HG02981 (cell line): ENCODE data around the gene TIPARP.
"Not testable (repeated sequence)": the region's sequence is repeated elsewhere in the genome, so short reads cannot be mapped to it uniquely, and the experiment has no call there.

Experiments used
- ATAC-seq: cut with Tn5 transposase; IDR thresholded peaks from one replicate; pipeline ENCODE4 v1.9.1; 2021; ENCODE audit warnings: mild to moderate bottlenecking, moderate library complexity; ENCODE audit not compliant: unreplicated experiment

The TIPARP gene

DNA sequence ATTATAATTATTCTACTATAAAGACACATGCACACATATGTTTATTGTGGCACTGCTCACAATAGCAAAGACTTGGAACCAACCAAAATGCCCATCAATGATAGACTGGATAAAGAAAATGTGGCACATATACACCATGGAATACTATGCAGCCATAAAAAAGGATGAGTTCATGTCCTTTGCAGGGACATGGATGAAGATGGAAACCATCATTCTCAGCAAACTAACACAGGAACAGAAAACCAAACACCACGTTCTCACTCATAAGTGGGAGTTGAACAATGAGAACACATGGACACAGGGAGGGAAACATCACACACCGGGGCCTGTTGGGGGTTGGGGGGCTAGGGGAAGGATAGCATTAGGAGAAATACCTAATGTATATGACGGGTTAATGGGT is 62.7 kb downstream of the TIPARP start:
- ATAC-seq: not testable (repeated sequence)

DNA sequence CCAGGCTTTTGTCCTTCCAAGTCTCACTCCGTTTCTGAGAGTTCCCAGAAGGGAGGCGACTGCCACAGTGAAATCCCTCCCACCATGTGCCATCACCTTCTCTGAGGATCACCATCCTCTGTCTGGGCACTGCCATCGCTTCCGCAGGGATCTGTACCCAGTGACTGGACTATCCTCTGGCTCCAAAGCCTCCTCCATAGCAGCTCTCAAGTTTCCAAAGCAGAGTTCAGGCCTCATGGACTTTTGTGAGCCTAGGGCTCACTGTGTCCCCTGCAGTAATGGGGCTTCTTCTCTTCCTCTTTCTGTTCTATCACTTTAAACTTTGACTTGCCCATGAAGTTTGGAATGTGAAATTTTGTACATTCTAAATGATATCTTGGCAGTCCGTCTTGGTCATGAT is 63.9 kb downstream of the TIPARP start:
- no peak for ATAC-seq

DNA sequence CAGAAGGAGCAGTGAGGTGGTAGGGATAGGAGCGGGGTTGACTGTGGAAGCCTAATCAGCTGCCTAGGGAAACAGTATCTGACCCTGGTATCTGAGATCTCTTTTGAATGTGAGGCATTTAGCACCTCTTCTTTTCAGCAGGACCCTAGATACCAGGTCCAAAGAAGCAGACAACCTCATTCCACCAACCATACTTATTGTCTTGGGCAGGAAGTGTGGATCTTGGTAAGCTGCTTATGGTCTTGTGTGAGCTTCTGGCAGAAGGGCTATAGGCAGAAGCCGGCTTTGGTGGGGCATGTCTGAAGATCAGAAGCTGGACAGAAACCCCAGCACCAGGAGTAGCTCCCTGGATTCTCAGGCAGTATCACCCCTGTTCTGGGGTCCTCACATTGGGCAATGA is 65.6 kb downstream of the TIPARP start:
- no peak for ATAC-seq

DNA sequence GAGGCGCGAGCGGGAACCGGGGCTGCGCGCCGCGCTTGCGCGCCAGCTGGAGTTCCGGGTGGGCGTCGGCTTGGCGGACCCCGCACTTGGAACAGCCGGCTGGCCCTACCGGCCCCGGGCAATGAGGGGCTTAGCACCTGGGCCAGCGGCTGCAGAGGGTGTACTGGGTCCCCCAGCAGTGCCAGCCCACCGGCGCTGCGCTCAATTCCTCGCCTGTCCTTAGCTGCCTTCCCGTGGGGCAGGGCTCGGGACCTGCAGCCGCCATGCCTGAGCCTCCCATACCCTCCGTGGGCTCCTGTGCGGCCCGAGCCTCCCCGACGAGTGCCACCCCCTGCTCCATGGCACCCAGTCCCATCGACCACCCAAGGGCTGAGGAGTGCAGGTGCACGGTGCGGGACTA is 66.2 kb downstream of the TIPARP start:
- ATAC-seq: not testable (repeated sequence)

DNA sequence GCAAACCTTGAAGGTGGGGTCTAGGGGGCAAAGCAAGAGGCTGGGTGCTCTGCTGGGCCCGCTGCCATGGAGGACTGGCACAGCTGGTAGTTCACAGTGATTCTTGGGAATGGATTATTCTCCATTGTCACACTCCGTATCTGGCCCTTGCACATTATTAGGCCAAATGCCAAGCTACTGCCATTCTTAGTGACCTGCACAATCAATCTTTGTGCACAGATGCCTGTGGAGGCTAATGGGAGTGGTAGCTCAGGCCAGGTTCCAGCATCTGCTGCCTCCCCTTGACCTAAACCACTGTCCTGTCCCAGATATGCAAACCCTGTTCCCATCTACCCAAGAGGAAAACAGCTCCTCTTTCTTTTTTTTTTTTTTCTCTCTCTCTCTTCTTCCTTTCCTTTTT is 67.5 kb downstream of the TIPARP start:
- no peak for ATAC-seq

DNA sequence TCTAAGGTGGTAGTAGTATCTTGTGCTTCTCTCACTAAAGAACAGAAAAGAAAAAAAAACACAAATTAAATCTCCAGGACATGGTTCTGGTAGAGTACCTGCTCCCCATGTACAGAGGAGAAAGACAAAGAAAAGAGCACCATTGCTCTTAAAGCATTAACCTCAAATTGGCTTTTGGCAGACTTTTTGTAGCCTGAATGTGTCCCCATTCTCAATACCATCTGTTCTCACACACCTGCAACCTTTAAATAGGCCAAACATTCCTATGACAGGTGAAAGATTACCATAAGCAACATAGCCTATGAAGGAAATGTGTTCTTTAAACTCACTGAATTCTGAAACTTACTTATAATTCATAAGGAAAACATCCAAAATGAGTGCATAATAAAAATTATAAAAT is 68.0 kb downstream of the TIPARP start:
- ATAC-seq: no peak

DNA sequence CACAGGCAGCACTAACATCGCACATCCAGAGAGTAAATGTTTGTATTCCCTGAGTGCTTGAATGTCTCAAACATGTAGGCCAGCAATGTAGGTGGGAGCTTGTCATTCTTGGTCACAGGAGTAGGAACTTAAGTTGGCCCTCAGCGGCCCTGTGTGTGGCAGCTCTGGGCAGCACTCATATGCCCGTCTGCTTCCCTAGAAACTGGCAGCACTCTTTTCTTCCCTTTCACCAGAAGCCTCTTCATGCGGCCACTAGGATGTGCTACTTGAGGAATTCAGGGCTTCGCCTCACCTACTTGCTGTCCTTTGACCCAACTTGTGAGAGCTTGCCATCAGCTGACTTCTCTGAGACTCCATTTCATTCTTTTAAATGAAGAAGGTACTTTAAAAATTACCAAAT is 69.5 kb downstream of the TIPARP start:
- no peak for ATAC-seq

DNA sequence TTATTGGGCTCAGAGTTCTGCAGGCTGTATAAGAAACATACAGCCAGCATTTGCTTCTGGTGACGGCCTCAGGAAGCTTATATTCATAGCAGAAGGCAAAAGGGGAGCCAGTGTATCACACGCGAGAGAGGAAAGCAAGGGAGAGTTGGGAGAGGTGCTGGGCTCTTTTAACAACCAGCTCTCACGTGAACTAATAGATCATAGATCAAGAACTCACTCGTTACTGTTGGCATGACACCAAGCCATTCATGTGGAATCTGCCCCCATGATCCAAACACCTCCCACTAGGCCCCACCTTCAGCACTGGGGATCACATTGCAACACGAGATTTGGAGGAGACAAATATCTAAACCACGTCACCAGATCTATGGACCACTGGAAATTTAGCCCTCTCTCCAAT is 70.2 kb downstream of the TIPARP start:
- no peak for ATAC-seq

DNA sequence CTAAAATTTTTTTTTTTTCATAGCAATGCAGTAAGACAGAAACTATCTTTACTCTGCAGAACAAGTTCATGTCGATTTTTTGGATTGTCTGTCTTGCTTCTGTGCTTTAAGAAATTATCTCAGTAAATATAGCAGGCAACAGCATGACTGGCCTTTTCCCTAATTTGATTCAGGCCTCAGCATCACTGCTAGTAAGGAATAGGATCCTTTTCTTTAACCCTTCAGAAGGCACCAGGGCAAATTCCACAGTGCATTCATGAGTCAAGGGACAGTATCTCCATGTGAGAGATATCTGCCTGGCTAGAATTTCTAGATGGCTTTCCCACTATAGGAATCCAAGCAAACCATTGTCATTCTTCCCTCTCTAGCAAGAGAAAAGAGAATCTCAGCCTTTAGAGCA is 71.4 kb downstream of the TIPARP start:
- no peak for ATAC-seq

DNA sequence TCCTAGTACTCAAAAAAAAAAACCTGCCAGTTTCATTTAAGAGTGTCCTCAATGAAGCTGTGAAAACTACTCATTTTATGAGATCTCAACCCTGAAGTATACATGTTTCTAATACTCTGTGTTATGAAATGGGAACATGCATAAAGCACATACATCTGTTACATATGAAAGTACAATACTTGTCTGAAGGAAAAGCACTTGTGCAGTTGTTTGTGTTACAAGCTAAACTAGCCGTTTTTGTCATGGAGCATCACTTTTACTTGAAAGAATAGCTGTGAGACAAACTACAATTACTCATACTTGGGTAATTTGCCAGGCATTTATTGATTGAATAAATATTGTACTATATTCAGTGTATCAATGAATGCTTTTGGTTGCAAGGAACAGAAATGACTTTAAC is 72.7 kb downstream of the TIPARP start:
- ATAC-seq: no peak

DNA sequence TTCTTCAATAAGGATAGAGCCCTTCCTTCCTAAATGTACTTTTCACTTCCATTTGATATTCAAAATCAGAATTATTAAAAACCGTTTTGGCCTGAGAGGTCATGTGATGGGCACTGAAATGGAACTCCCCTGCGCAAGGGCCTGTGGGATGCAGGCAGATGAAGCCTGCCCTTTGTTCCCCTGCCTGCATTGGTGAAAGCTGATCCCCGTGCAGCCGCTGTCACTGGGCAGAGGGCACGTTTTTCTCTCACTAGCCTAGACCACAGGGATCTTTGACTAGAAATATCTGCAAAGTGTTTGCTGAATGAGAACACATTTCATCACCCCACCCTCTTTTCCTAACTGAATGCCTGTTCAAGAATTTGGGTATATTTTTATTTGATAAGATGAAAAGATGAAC is 74.9 kb downstream of the TIPARP start:
- no peak for ATAC-seq

DNA sequence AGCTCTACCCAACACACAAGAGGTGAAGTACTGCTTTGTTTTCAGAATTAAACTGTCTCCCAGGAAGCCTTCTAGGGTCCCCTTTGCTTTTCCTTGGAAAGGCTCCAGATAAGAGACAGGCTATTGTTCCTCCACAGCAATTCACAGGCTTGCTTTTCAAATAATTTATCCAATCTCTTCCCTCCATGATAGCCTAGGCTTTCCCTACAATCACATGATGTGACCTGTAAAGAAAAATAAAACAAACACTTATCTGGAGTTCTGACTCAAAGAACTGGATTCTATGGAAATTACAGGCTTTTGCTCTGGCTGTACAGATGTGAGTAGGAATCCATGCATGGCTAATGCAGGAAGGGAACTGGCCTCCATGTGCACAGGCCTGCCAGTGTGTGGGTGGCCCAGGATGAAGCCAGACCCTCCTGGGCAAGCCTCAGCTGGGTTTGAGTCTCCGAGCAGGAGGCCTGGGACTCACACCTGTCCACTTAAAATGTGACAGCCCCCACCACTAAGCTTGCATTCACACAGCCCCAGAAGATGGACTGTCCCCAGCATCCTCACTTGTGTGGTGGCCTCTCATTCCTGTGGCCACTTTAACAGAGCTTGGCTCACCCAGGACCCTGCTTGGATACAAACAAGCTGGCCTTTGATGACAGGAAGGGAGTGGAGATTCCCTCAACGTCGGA is 75.9 kb downstream of the TIPARP start:
- ATAC-seq: no peak

DNA sequence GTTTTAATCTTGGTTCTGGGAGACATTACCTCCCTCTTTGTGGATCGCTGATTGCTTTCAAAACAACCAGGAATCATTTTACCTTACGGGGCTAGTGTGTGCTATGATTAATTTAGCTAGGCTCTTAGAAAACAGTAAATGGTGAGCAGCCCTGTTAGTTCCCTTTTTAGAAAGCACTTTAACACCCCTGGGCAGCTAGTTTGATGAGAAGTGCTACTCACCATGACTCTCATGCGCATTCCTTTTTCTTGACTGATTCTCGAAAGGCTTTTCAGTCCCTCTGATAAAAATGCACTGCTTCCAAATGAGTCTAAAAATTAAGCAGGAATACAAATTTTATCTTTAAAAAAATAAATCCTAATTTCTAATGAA is 76.5 kb downstream of the TIPARP start:
- no peak for ATAC-seq

DNA sequence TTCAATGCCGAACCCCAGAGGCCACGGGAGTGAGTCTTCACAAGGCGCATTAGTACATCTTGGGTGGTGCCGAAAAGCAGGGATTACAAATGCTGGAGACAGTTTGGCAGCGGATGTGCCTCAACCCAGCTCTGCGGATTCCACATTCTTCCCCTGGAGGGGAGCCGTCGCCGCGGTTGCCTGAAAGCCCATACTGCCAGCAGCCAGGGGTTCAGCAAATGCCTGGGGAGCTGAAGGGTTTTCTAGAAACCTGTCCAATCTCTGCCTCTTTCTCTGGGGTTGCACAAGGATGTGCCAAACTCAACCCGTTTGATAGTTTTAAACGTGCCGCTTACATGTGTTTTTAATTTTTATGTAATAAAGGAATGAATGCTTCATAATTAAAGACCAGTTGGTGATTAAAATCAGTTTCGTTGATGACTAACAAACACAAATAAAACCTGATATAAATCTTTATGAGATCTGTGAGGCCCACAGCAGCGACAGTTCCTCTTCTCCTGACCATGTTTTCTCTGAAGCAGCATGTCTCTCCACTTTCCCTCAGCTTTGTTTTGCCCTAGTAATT is 77.2 kb downstream of the TIPARP start:
- ATAC-seq: no peak
